ENCODE results near the gene PTPRT.
A peak's percentile ranks its signal among the peaks of the same experiment; 100 is the strongest.

PTPRT gene

GRCh38 chr20:42118409-42119125 lies 1071.1 kb downstream of the PTPRT start:
- intact Hi-C loops (cut with DNase I), result no loop called here

GRCh38 chr20:42118001-42118400 lies 1071.7 kb downstream of the PTPRT start:
- DNase-seq, result no peak
- intact Hi-C loops (cut with DNase I), result no loop called here

More at GRCh38 chr20:42118409-42119125, 1071.1 kb downstream of the PTPRT start:
- DNase-seq, result no peak

- intact Hi-C loops (cut with DNase I), result no loop called here
- DNase-seq, result no peak
These were observed 1076.5 kb downstream of the PTPRT start for GRCh38 chr20:42113236-42113635.

GRCh38 chr20:42112161-42112560 lies 1077.5 kb downstream of the PTPRT start:
- DNase-seq, result no peak

GRCh38 chr20:42111349-42111748 lies 1078.4 kb downstream of the PTPRT start:
- DNase-seq, result no peak
- intact Hi-C loops (cut with DNase I), result no loop called here

More at GRCh38 chr20:42112161-42112560, 1077.5 kb downstream of the PTPRT start:
- intact Hi-C loops (cut with DNase I), result no loop called here

GRCh38 chr20:42110301-42110700 lies 1079.4 kb downstream of the PTPRT start:
- DNase-seq, result peak in 3 of 10 donors; percentile 13 to 18 (median 17)
- intact Hi-C loops (cut with DNase I), result no loop called here

GRCh38 chr20:42102000-42102399 lies 1087.7 kb downstream of the PTPRT start:
- no peak for DNase-seq
- intact Hi-C loops (cut with DNase I), result no loop called here

GRCh38 chr20:42100137-42100704 lies 1089.5 kb downstream of the PTPRT start:
- DNase-seq, result no peak
- intact Hi-C loops (cut with DNase I), result no loop called here

- intact Hi-C loops (cut with DNase I), result no loop called here
- DNase-seq, result no peak
These were observed 1090.6 kb downstream of the PTPRT start for GRCh38 chr20:42099101-42099500.

GRCh38 chr20:42098418-42098817 lies 1091.3 kb downstream of the PTPRT start:
- intact Hi-C loops (cut with DNase I), result no loop called here
- no peak for DNase-seq

- intact Hi-C loops (cut with DNase I), result no loop called here
- DNase-seq, result no peak
These were observed 1092.0 kb downstream of the PTPRT start for GRCh38 chr20:42097741-42098140.

GRCh38 chr20:42095221-42095620 lies 1094.5 kb downstream of the PTPRT start:
- no peak for DNase-seq
- intact Hi-C loops (cut with DNase I), result no loop called here

GRCh38 chr20:42093542-42094440 lies 1095.9 kb downstream of the PTPRT start:
- intact Hi-C loops (cut with DNase I), result no loop called here
- peak in 2 of 10 donors; percentile 8 to 17 for DNase-seq

GRCh38 chr20:42093041-42093440 lies 1096.7 kb downstream of the PTPRT start:
- intact Hi-C loops (cut with DNase I), result no loop called here
- DNase-seq, result no peak

- intact Hi-C loops (cut with DNase I), result no loop called here
- no peak for DNase-seq
These were observed 1104.3 kb downstream of the PTPRT start for GRCh38 chr20:42085366-42085765.

GRCh38 chr20:42083280-42083679 lies 1106.4 kb downstream of the PTPRT start:
- intact Hi-C loops (cut with DNase I), result no loop called here

GRCh38 chr20:42082611-42083010 lies 1107.1 kb downstream of the PTPRT start:
- no peak for DNase-seq
- intact Hi-C loops (cut with DNase I), result no loop called here

More at GRCh38 chr20:42083280-42083679, 1106.4 kb downstream of the PTPRT start:
- DNase-seq, result no peak

GRCh38 chr20:42080956-42081355 lies 1108.8 kb downstream of the PTPRT start:
- intact Hi-C loops (cut with DNase I), result no loop called here
- DNase-seq, result no peak

- no peak for DNase-seq
- intact Hi-C loops (cut with DNase I), result no loop called here
These were observed 1114.8 kb downstream of the PTPRT start for GRCh38 chr20:42074944-42075343.

- no peak for DNase-seq
- intact Hi-C loops (cut with DNase I), result no loop called here
These were observed 1122.1 kb downstream of the PTPRT start for GRCh38 chr20:42067596-42067995.

GRCh38 chr20:42067174-42067573 lies 1122.5 kb downstream of the PTPRT start:
- peak in 4 of 10 donors; percentile 3 to 75 (median 50) for DNase-seq
- intact Hi-C loops (cut with DNase I), result no loop called here
